Measurements from ENCODE around the gene TKT. TPM values are rescaled to one million over a fixed set of nuclear protein-coding genes. Genes with fewer than 3 reads are reported as not detected.
A peak's percentile ranks its signal among the peaks of the same experiment; 100 is the strongest.

The TKT gene
- total RNA-seq, 1 experiment from 2014 or later: 339 TPM

- Histone ChIP-seq H3K36me3 (ENCODE audit: control insufficient read depth, insufficient read depth, low read length) (0 out of 2 replicates have a peak, but pooled peaks cover 2% of the 10 kb centered on the region), H3K27me3 (replicated peaks; ENCODE audit: control insufficient read depth, insufficient read depth, low read length) (no peaks in the 10 kb centered on the region; the same call in 1 of the 2 replicates), H3K4me3 (ENCODE audit: low read depth, low read length) (no peak overlapping the region), H3K9me3 (no peaks in the 10 kb centered on the region), H3K4me1 (no peaks in the 10 kb centered on the region)
- H3K4me1 Mint-ChIP-seq (ENCODE audit: low read depth, unreplicated experiment): no peaks in the 10 kb centered on the region
- intact Hi-C loops (cut with micrococcal nuclease; ENCODE audit: unreplicated experiment): loop anchor here (1.0 to 5.0 kb wide), 4 partner anchors 39 to 86 kb away; no protein-coding TSS in a partner anchor
- ChIA-PET CTCF (interaction anchor here (0.6 to 2.5 kb wide), 7 partner anchors 30 to 202 kb away, joined by 3 to 30 read pairs (median 4); no protein-coding TSS in a partner anchor), POLR2A (interaction anchor here (0.6 kb wide), 1 partner anchor 85 kb away, joined by 4 read pairs; no protein-coding TSS in a partner anchor)
- no peaks in the 10 kb centered on the region for H3K27me3 Mint-ChIP-seq (ENCODE audit: insufficient read depth, unreplicated experiment)
- H3K9me3 Mint-ChIP-seq (ENCODE audit: unreplicated experiment): no peaks in the 10 kb centered on the region
- no peaks in the 10 kb centered on the region for H3K36me3 Mint-ChIP-seq (ENCODE audit: insufficient read depth, unreplicated experiment)
- no TSS peak for BruUV-seq (replicated peaks)
- H3K27ac Mint-ChIP-seq (ENCODE audit: unreplicated experiment): no peak overlapping the region
- peak in 1 of 2 experiments; percentile 65 for DNase-seq
- no peak overlapping the region for H3K4me3 Mint-ChIP-seq (ENCODE audit: unreplicated experiment)
- TF ChIP-seq CTCF (IDR thresholded peaks at IDR 0.05; ENCODE audit: insufficient read depth in 1 of 2, low read depth in 1 of 2, low read length in 1 of 2, severe bottlenecking in 1 of 2, unreplicated experiment in 1 of 2): peak; percentile 96 to 97
Measured at GRCh38 chr3:53195602-53196574, 59.9 kb downstream of the TKT start.

GRCh38 chr3:53195066-53195450, 60.8 kb downstream of the TKT start:
- Mint-ChIP-seq H3K27ac (ENCODE audit: unreplicated experiment) (no peak overlapping the region), H3K4me1 (ENCODE audit: low read depth, unreplicated experiment) (no peaks in the 10 kb centered on the region), H3K9me3 (ENCODE audit: unreplicated experiment) (no peaks in the 10 kb centered on the region), H3K27me3 (ENCODE audit: insufficient read depth, unreplicated experiment) (no peaks in the 10 kb centered on the region), H3K36me3 (ENCODE audit: insufficient read depth, unreplicated experiment) (no peaks in the 10 kb centered on the region), H3K4me3 (ENCODE audit: unreplicated experiment) (no peak overlapping the region)
- Histone ChIP-seq H3K4me3 (ENCODE audit: low read depth, low read length) (no peak overlapping the region), H3K36me3 (ENCODE audit: control insufficient read depth, insufficient read depth, low read length) (peaks cover 2% of the 10 kb centered on the region; the same call in 1 of the 2 replicates), H3K4me1 (no peaks in the 10 kb centered on the region), H3K27me3 (replicated peaks; ENCODE audit: control insufficient read depth, insufficient read depth, low read length) (no peaks in the 10 kb centered on the region; the same call in 1 of the 2 replicates), H3K9me3 (no peaks in the 10 kb centered on the region)
- POLR2A ChIA-PET: no interaction called here
- CTCF ChIA-PET: interaction anchor here (0.8 to 2.5 kb wide), 2 partner anchors 81 to 91 kb away, joined by 3 to 30 read pairs; no protein-coding TSS in a partner anchor
- no peak for TF ChIP-seq CTCF (IDR thresholded peaks at IDR 0.05; ENCODE audit: insufficient read depth in 1 of 2, low read depth in 1 of 2, low read length in 1 of 2, severe bottlenecking in 1 of 2, unreplicated experiment in 1 of 2)
- intact Hi-C loops (cut with micrococcal nuclease; ENCODE audit: unreplicated experiment): loop anchor here (5.0 kb wide), 1 partner anchor 38 kb away; no protein-coding TSS in a partner anchor
- no peak for DNase-seq
- no TSS peak for BruUV-seq (replicated peaks)

Measured in Caco-2 (cell line).